Keratinocyte (primary cell): ENCODE data around the gene PPP1R36. TPM values are rescaled to one million over a fixed set of nuclear protein-coding genes. Genes with fewer than 3 reads are reported as not detected.

ENCODE experiments used
- DNase-seq: peaks from one replicate; pipeline ENCODE4 v3.0.0-alpha.2; 2011; ENCODE audit warnings: low read depth, missing footprints, low spot score
- FAIRE-seq: peaks from 2 replicates; lab custom pipeline; 2011; peaks lifted over from hg19 to GRCh38; lab: Jason Lieb, UNC
- H2AFZ ChIP-seq: 2 replicates; pipeline ENCODE4 v1.6.0; 2012; ENCODE audit warnings: low read length, control low read depth, inconsistent platforms; ENCODE audit not compliant: control insufficient read depth
- H3K27ac ChIP-seq: 2 replicates; pipeline ENCODE4 v1.5.1; 2011; ENCODE audit warnings: low read length; ENCODE audit not compliant: control insufficient read depth, insufficient read depth
- H3K27me3 ChIP-seq: 3 replicates; pipeline ENCODE4 v1.6.0; 2011; ENCODE audit warnings: low read length; ENCODE audit not compliant: control insufficient read depth, insufficient read depth; ENCODE audit errors: extremely low read depth
- H3K36me3 ChIP-seq, 2 experiments: 2 replicates in 1 of 2; 3 replicates in 1 of 2; pipeline ENCODE4 v1.5.1; 2011; ENCODE audit warnings: low read length in 2 of 2, mild to moderate bottlenecking in 1 of 2; ENCODE audit not compliant: control insufficient read depth in 2 of 2, insufficient read depth in 2 of 2; ENCODE audit errors: extremely low read depth in 1 of 2
- H3K4me1 ChIP-seq: 3 replicates; pipeline ENCODE4 v1.5.1; 2011; ENCODE audit warnings: low read length; ENCODE audit not compliant: control insufficient read depth, insufficient read depth; ENCODE audit errors: extremely low read depth
- H3K4me2 ChIP-seq: 3 replicates; pipeline ENCODE4 v1.6.0; 2011; ENCODE audit warnings: low read depth, low read length; ENCODE audit not compliant: control insufficient read depth, insufficient read depth; ENCODE audit errors: extremely low read depth
- H3K4me3 ChIP-seq, 3 experiments: fragments of 200-600 bp in 1 of 3; sonication (generic) in 1 of 3; 2 replicates in 2 of 3; 3 replicates in 1 of 3; pipeline ENCODE4 v1.5.1; 2011 to 2016; ENCODE audit warnings: low read length in 3 of 3, mild to moderate bottlenecking in 3 of 3, control low read depth in 2 of 3, inconsistent platforms in 1 of 3, low read depth in 1 of 3, mixed read lengths in 1 of 3, mixed run types in 1 of 3, moderate library complexity in 1 of 3; ENCODE audit not compliant: control insufficient read depth in 2 of 3, insufficient read depth in 2 of 3; ENCODE audit errors: extremely low read depth in 1 of 3
- H3K79me2 ChIP-seq: 2 replicates; pipeline ENCODE4 v1.6.0; 2012; ENCODE audit warnings: low read length; ENCODE audit not compliant: control insufficient read depth, insufficient read depth
- H3K9ac ChIP-seq: 3 replicates; pipeline ENCODE4 v1.6.0; 2011; ENCODE audit warnings: low read length; ENCODE audit not compliant: control insufficient read depth, insufficient read depth; ENCODE audit errors: extremely low read depth
- H3K9me1 ChIP-seq: 3 replicates; pipeline ENCODE4 v1.6.0; 2011; ENCODE audit warnings: low read length; ENCODE audit not compliant: control insufficient read depth, insufficient read depth; ENCODE audit errors: extremely low read depth
- H3K9me3 ChIP-seq: 2 replicates; pipeline ENCODE4 v1.5.1; 2012; ENCODE audit warnings: low read depth, low read length; ENCODE audit not compliant: control insufficient read depth
- H4K20me1 ChIP-seq: 3 replicates; pipeline ENCODE4 v1.6.0; 2011; ENCODE audit warnings: low read length; ENCODE audit not compliant: control insufficient read depth, insufficient read depth; ENCODE audit errors: extremely low read depth
- EZH2 ChIP-seq: IDR thresholded peaks from one replicate; pipeline ENCODE4 v1.6.1; 2012; ENCODE audit warnings: inconsistent platforms, mild to moderate bottlenecking, low read length, moderate library complexity
- dilution Hi-C: fragments of 300-500 bp; cut with MboI; formaldehyde crosslinking; loops from one replicate; pipeline ENCODE4 v1.7.0; 2020; ENCODE audit warnings: low sequenced_read_pairs; ENCODE audit not compliant: extremely low pct_ligation_motif_present
- polyA plus RNA-seq, 5 experiments: library from polyadenylated mRNA; depleted of rRNA in 3 of 5; stranded (reverse) in 3 of 5; stranded (forward) in 1 of 5; unstranded in 1 of 5; fragments of >200 nt; gene quantifications; 1 replicate in 1 of 5; 2 replicates in 3 of 5; 3 replicates in 1 of 5; pipeline versions ENCODE4 v1.2.1 to v1.2.3, GENCODE V29; 2011 to 2012; ENCODE audit warnings: missing spikeins in 2 of 5, low read depth in 1 of 5, low replicate concordance in 1 of 5
- TF ChIP-seq, protein P1 (sequence below), 3 experiments: IDR thresholded peaks in 1 of 3; conservative IDR thresholded peaks in 1 of 3; optimal IDR thresholded peaks in 1 of 3; 2 replicates in 2 of 3; 3 replicates in 1 of 3; pipeline versions ENCODE3 to v1.5.1; 2011; ENCODE audit warnings: low read length in 3 of 3, mild to moderate bottlenecking in 3 of 3, moderate library complexity in 2 of 3, control low read depth in 1 of 3, inconsistent platforms in 1 of 3; ENCODE audit not compliant: insufficient read depth in 2 of 3; ENCODE audit errors: extremely low read depth in 1 of 3

Gene PPP1R36
- polyA plus RNA-seq, 1 donor (not counting 4 experiments of a cell fraction or from before 2014, with no cell fraction given), result 0.81 TPM

DNA sequence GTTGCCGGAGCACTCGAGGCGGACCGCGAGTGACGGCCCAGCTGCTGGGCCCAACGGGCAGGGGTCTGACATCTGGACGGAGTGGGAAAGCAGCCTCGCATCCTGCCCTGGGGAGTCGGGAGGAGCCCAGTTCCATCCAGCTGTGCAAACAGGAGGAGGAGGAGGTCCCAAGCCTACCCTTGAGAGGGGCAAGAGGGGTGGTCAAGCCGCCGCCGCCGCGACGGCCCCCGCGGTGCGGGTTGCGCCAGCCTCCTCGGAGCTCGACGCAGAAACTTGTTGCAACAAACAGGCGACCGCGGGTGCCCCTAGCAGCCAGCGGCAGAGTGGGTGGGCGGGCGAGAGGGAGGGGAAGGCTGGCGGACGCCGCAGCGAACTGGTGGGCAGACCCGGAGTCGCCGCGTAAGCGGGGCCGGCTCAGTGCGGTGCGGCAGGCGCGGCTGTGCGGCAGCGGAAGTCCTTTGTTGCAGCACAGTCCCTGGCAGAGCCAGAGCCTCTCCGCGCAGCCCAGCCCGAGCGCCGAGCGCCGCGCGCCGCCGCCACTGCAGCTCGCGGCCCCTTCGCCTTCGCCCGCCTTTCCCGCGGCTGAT, 45.4 kb upstream of the PPP1R36 start, which contains the start of gene ZBTB1:
Gene ZBTB1, plus strand, starts transcription at position 461 of the 587 bp plus-strand sequence. CDS start 16,735 bp downstream, outside the sequence.
- Histone ChIP-seq H3K9ac (peak within 1 kb of the TSS; percentile 97), H3K4me1 (peaks cover 50% of the 10 kb centered on the region), H3K27ac (peak within 1 kb of the TSS; percentile 97), H3K4me3 (peak within 1 kb of the TSS; percentile 66 to 88 (median 88)), H3K36me3 (peaks cover 0 to 4% of the 10 kb centered on the region in 2 experiments), H3K4me2 (peak within 1 kb of the TSS; percentile 83), H3K9me1 (peaks cover 3% of the 10 kb centered on the region), H2AFZ (peak within 1 kb of the TSS; percentile 50), H3K79me2 (peaks cover 59% of the 10 kb centered on the region), H3K27me3 (no peaks in the 10 kb centered on the region), H3K9me3 (no peaks in the 10 kb centered on the region), H4K20me1 (peaks cover 5% of the 10 kb centered on the region)
- dilution Hi-C loops, result no loop called here
- FAIRE-seq, result no peak
- TF ChIP-seq, protein P1, sequence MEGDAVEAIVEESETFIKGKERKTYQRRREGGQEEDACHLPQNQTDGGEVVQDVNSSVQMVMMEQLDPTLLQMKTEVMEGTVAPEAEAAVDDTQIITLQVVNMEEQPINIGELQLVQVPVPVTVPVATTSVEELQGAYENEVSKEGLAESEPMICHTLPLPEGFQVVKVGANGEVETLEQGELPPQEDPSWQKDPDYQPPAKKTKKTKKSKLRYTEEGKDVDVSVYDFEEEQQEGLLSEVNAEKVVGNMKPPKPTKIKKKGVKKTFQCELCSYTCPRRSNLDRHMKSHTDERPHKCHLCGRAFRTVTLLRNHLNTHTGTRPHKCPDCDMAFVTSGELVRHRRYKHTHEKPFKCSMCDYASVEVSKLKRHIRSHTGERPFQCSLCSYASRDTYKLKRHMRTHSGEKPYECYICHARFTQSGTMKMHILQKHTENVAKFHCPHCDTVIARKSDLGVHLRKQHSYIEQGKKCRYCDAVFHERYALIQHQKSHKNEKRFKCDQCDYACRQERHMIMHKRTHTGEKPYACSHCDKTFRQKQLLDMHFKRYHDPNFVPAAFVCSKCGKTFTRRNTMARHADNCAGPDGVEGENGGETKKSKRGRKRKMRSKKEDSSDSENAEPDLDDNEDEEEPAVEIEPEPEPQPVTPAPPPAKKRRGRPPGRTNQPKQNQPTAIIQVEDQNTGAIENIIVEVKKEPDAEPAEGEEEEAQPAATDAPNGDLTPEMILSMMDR (optimal IDR thresholded peaks at IDR 0.05 in 1 of 3, IDR thresholded peaks at IDR 0.05 in 1 of 3, conservative IDR thresholded peaks at IDR 0.05 in 1 of 3; ENCODE audit: extremely low read depth in 1 of 3, insufficient read depth in 2 of 3, low read length in 3 of 3), result no peak
- no peak for TF ChIP-seq EZH2
- DNase-seq, result no peak

DNA sequence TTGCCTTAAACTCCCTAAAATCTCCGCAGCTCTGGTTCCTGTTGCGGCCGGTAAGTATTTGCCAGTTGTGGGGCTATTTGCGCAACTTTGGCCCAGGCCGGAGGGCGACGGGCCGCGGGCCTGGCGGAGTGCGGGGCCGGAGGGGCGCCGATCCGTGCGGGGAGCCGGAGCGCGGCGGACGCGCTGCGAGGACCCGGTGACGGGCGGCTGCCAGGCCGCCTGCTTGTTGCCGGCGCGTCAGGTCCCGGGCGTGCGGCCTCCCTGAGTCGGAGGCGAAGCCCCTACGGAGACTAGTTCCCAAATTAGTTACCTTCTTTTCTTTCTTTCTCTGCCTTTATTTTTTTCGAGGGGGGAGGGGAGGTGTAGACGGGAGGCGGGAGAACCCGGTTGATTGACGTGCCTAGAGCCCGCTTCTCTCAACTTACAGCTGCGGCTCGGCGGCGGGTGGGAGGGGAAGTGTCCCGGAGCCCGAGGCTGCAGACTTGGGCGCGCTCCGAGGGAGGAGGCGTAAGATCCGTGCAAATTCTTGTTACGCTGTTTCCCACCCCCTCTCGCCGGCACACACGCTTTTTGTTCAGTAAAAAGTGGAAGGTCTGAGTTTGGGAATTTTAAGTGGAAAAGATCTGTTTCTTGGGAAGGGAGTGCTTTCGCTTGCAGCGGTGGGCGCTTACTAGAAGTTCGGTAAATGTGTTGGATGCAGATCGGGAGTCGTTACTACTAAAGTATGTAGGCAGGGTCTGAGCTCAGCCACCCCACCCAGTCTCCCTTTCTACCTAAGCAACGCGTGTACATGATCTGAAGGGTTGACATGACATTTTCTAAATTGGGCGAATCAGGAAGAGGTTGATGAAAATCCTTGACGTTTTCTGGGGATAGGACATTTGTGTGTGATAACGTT, 44.6 kb upstream of the PPP1R36 start:
- no peak for TF ChIP-seq EZH2
- TF ChIP-seq, protein P1 (optimal IDR thresholded peaks at IDR 0.05 in 1 of 3, IDR thresholded peaks at IDR 0.05 in 1 of 3, conservative IDR thresholded peaks at IDR 0.05 in 1 of 3; ENCODE audit: extremely low read depth in 1 of 3, insufficient read depth in 2 of 3, low read length in 3 of 3), result no peak
- Histone ChIP-seq H3K4me1 (peaks cover 54% of the 10 kb centered on the region), H3K36me3 (peaks cover 0 to 4% of the 10 kb centered on the region in 2 experiments), H3K79me2 (peaks cover 58% of the 10 kb centered on the region), H4K20me1 (peaks cover 5% of the 10 kb centered on the region), H3K9ac (peak overlapping the region; percentile 97), H2AFZ (no peak overlapping the region), H3K27ac (peak overlapping the region; percentile 97), H3K4me3 (peak overlapping the region; percentile 66 to 88 (median 88)), H3K9me1 (peaks cover 3% of the 10 kb centered on the region), H3K4me2 (peak overlapping the region; percentile 83), H3K9me3 (no peaks in the 10 kb centered on the region), H3K27me3 (no peaks in the 10 kb centered on the region)
- FAIRE-seq, result no peak
- no peak for DNase-seq
- dilution Hi-C loops, result no loop called here
